ENCODE results near the gene HIVEP3.

The HIVEP3 gene

GRCh38 chr1:41933106-41933505 is 14.4 kb upstream of the HIVEP3 start:
- TF ChIP-seq EGR1 (IDR thresholded peaks at IDR 0.05) (no peak), EP300 (IDR thresholded peaks at IDR 0.05; ENCODE audit: borderline replicate concordance) (no peak), CEBPB (IDR thresholded peaks at IDR 0.05) (no peak), MAX (IDR thresholded peaks at IDR 0.05) (no peak), FOXM1 (IDR thresholded peaks at IDR 0.05; ENCODE audit: borderline replicate concordance, low read depth) (no peak), YY1 (IDR thresholded peaks at IDR 0.05; ENCODE audit: low read depth) (no peak)

GRCh38 chr1:41931578-41931977 is 12.9 kb upstream of the HIVEP3 start:
- no peak for TF ChIP-seq REST (IDR thresholded peaks at IDR 0.05; ENCODE audit: low read depth)
- TF ChIP-seq EP300 (IDR thresholded peaks at IDR 0.05; ENCODE audit: borderline replicate concordance), result no peak
- no peak for TF ChIP-seq CREB1 (IDR thresholded peaks at IDR 0.05; ENCODE audit: low read depth)

GRCh38 chr1:41927118-41927517 is 8.4 kb upstream of the HIVEP3 start:
- TF ChIP-seq MAX (IDR thresholded peaks at IDR 0.05) (no peak), USF1 (IDR thresholded peaks at IDR 0.05) (no peak), NFIC (IDR thresholded peaks at IDR 0.05) (no peak), FOXM1 (IDR thresholded peaks at IDR 0.05; ENCODE audit: borderline replicate concordance, low read depth) (no peak), ZBTB7A (IDR thresholded peaks at IDR 0.05; ENCODE audit: low read depth) (no peak), CREB1 (IDR thresholded peaks at IDR 0.05; ENCODE audit: low read depth) (no peak), RAD21 (IDR thresholded peaks at IDR 0.05; ENCODE audit: low read depth) (no peak), TEAD4 (IDR thresholded peaks at IDR 0.05) (no peak), YY1 (IDR thresholded peaks at IDR 0.05; ENCODE audit: low read depth) (no peak), REST (IDR thresholded peaks at IDR 0.05; ENCODE audit: low read depth) (no peak), TAF1 (IDR thresholded peaks at IDR 0.05; ENCODE audit: low read depth) (no peak), EP300 (IDR thresholded peaks at IDR 0.05; ENCODE audit: borderline replicate concordance) (no peak), EGR1 (IDR thresholded peaks at IDR 0.05) (no peak), CEBPB (IDR thresholded peaks at IDR 0.05) (no peak), TCF12 (IDR thresholded peaks at IDR 0.05; ENCODE audit: low read depth) (no peak)

GRCh38 chr1:41925712-41926111 is 7.0 kb upstream of the HIVEP3 start:
- TF ChIP-seq YY1 (IDR thresholded peaks at IDR 0.05; ENCODE audit: low read depth), result peak; percentile 76; the same call in 1 of the 2 replicates
- TF ChIP-seq TEAD4 (IDR thresholded peaks at IDR 0.05), result no peak

GRCh38 chr1:41924911-41925310 is 6.2 kb upstream of the HIVEP3 start:
- TF ChIP-seq REST (IDR thresholded peaks at IDR 0.05; ENCODE audit: low read depth) (no peak), ZBTB7A (IDR thresholded peaks at IDR 0.05; ENCODE audit: low read depth) (no peak), EGR1 (IDR thresholded peaks at IDR 0.05) (no peak), TAF1 (IDR thresholded peaks at IDR 0.05; ENCODE audit: low read depth) (no peak), FOXM1 (IDR thresholded peaks at IDR 0.05; ENCODE audit: borderline replicate concordance, low read depth) (no peak), MAX (IDR thresholded peaks at IDR 0.05) (no peak), RAD21 (IDR thresholded peaks at IDR 0.05; ENCODE audit: low read depth) (no peak), USF1 (IDR thresholded peaks at IDR 0.05) (no peak)
